Measurements from ENCODE around the gene HOXB5. TPM values are rescaled to one million over a fixed set of nuclear protein-coding genes. Genes with fewer than 3 reads are reported as not detected.
A peak's percentile ranks its signal among the peaks of the same experiment; 100 is the strongest.

HOXB5 gene
- total RNA-seq, 2 experiments from 2014 or later = not detected

DNA sequence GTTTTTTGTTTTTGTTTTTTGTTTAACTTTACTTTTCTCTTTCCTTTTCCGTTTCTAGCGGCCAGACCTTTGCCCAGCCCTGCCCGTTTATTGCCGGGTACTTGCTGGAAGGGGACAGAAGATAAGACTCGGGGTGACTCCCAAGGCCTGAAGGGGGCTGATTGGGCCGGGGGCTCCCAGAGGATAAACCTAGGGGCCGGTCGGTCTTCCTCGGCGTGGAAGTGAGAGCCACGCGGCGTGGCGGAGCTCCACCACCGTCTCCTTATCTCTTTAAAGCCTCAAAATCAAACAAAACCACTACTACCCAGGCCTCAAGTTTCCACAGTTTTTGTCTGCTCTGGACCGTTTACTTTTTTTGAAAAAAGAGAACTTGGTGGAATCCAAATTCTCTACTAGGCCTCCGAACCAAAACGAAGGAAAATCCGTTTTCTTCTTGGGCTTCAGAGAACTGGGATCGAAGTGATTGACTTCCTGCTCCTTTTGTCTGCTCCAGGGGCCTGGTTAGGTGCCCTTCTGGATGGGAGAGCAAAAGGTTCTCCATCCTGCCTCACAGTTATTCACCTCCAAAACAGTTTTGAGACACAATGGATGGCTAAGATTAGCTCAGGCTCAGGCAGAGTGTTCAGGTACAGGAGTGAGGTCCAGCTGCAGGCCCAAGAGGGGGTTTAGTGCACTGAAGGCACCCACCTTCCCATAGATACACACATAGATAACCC lies 41.1 kb upstream of the HOXB5 start:
- Mint-ChIP-seq H3K27ac (no peak overlapping the region), H3K27me3 (peaks cover 76% of the 10 kb centered on the region), H3K9me3 (no peaks in the 10 kb centered on the region), H3K4me3 (no peak overlapping the region), H3K36me3 (no peaks in the 10 kb centered on the region), H3K4me1 (ENCODE audit: low read depth) (peaks cover 3% of the 10 kb centered on the region)
- intact Hi-C loops (cut with micrococcal nuclease) = no loop called here
- no peak for DNase-seq
- ChIA-PET POLR2A (no interaction called here), CTCF (interaction anchor here (0.9 to 3.8 kb wide), 5 partner anchors 8 to 586 kb away, joined by 3 to 50 read pairs (median 3); partner anchors contain the start of genes HOXB5, HOXB9 and NFE2L1)

GRCh38 chr17:48633266-48633677 lies 39.7 kb upstream of the HOXB5 start:
- intact Hi-C loops (cut with micrococcal nuclease) = no loop called here
- CTCF ChIA-PET = interaction anchor here (2.0 kb wide), 1 partner anchor 12 kb away, joined by 6 read pairs; no protein-coding TSS in a partner anchor
- Mint-ChIP-seq H3K9me3 (no peaks in the 10 kb centered on the region), H3K36me3 (no peaks in the 10 kb centered on the region), H3K4me1 (ENCODE audit: low read depth) (peaks cover 3% of the 10 kb centered on the region), H3K4me3 (no peak overlapping the region), H3K27me3 (peaks cover 82% of the 10 kb centered on the region), H3K27ac (no peak overlapping the region)
- no peak for DNase-seq
- POLR2A ChIA-PET = no interaction called here

GRCh38 chr17:48632579-48633265 lies 39.1 kb upstream of the HOXB5 start:
- Mint-ChIP-seq H3K27me3 (peaks cover 82% of the 10 kb centered on the region), H3K27ac (no peak overlapping the region), H3K9me3 (no peaks in the 10 kb centered on the region), H3K36me3 (no peaks in the 10 kb centered on the region), H3K4me1 (ENCODE audit: low read depth) (peaks cover 3% of the 10 kb centered on the region), H3K4me3 (peak overlapping the region; percentile 7)
- no peak for DNase-seq
- intact Hi-C loops (cut with micrococcal nuclease) = no loop called here
- CTCF ChIA-PET = interaction anchor here (0.8 to 2.0 kb wide), 6 partner anchors 12 to 367 kb away, joined by 3 to 6 read pairs (median 4); no protein-coding TSS in a partner anchor
- POLR2A ChIA-PET = no interaction called here

DNA sequence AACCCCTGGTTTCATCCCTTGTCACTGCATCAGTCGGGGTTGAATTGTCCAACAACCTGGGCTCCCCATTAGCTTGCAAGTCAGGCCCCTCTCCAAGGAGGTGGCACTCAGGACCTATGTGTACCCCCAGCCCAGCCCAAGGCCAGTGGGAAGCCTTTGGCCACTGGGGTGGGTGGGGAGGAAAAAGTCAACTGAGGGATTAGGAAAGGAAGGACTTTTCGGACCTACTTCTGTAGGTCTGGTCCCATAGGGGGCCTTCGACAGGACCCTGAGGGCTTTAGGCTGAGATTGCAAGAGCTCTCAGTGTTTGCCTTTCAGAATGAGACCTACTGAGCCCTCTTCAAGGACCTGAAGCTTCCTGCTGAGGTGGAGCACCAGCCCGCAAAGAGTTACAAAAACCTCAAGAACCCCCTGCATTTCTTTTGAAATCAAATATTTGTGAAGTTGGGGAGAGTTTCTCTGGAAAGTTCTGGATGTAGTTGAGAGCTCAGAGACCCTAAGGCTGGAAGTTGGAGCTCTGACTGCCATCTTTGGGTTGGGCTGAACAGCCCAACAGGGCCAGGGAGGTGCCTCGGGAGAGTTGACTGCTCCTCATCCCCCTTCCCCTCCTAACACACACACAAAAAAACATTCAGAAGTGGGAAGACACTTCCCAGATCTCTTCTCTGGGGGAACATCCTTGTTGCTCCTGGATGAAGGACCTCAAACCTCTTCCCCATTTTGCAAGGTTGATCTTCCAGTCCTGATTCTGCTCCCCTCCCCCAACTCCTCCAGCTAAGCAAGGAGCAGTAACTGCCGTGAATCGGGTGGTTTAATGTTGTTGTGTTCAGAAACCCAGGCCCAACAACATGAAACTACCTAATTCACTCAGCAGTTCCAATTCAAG lies 38.4 kb upstream of the HOXB5 start:
- POLR2A ChIA-PET = no interaction called here
- no peak for DNase-seq
- Mint-ChIP-seq H3K4me3 (no peak overlapping the region), H3K36me3 (no peaks in the 10 kb centered on the region), H3K27me3 (peaks cover 82% of the 10 kb centered on the region), H3K4me1 (ENCODE audit: low read depth) (peaks cover 5% of the 10 kb centered on the region), H3K27ac (no peak overlapping the region), H3K9me3 (no peaks in the 10 kb centered on the region)
- intact Hi-C loops (cut with micrococcal nuclease) = no loop called here
- CTCF ChIA-PET = interaction anchor here (0.8 to 2.0 kb wide), 6 partner anchors 11 to 366 kb away, joined by 3 to 6 read pairs (median 4); no protein-coding TSS in a partner anchor

DNA sequence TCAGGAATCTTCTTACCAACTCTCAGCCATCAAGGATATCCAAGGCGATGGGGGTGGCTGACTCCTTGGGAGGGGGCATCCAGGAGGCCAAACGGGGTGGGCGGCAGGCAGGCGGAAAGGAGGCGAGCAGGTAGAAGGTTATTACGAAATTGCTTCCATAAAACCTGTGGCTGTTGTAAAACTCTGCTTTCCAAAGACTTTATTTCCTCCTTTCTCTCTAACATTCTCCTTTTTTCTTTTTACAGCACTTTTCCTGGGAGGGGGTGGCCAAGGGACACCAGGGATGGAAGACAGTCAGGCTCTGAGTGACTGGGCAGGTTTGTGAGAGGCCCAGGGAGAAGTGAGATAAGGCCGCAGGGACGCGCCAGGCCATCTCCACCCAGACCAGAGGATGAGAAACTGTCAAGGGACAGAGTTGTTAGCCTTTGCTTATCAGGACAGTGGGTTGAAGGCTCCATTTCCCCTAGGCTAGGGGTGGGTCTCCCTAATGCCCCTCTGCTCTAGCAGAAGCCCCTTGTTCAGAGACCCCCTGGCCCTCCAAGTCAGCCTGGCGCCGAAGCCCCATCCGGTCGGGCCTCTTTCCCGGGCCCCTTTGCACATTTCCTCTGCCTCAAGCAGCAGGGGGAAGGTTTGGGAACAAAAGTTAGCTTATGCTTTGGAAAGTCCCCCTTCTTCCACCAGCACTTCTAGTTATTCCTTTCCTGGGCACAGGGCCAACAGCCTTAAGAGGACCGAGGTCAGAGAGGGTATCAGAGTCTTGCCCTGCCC lies 37.5 kb upstream of the HOXB5 start:
- CTCF ChIA-PET = interaction anchor here (2.0 kb wide), 2 partner anchors 10 to 12 kb away, joined by 6 read pairs; no protein-coding TSS in a partner anchor
- Mint-ChIP-seq H3K4me1 (ENCODE audit: low read depth) (peaks cover 9% of the 10 kb centered on the region), H3K4me3 (no peak overlapping the region), H3K27me3 (peaks cover 81% of the 10 kb centered on the region), H3K27ac (no peak overlapping the region), H3K9me3 (no peaks in the 10 kb centered on the region), H3K36me3 (no peaks in the 10 kb centered on the region)
- intact Hi-C loops (cut with micrococcal nuclease) = no loop called here
- POLR2A ChIA-PET = no interaction called here
- DNase-seq = no peak

DNA sequence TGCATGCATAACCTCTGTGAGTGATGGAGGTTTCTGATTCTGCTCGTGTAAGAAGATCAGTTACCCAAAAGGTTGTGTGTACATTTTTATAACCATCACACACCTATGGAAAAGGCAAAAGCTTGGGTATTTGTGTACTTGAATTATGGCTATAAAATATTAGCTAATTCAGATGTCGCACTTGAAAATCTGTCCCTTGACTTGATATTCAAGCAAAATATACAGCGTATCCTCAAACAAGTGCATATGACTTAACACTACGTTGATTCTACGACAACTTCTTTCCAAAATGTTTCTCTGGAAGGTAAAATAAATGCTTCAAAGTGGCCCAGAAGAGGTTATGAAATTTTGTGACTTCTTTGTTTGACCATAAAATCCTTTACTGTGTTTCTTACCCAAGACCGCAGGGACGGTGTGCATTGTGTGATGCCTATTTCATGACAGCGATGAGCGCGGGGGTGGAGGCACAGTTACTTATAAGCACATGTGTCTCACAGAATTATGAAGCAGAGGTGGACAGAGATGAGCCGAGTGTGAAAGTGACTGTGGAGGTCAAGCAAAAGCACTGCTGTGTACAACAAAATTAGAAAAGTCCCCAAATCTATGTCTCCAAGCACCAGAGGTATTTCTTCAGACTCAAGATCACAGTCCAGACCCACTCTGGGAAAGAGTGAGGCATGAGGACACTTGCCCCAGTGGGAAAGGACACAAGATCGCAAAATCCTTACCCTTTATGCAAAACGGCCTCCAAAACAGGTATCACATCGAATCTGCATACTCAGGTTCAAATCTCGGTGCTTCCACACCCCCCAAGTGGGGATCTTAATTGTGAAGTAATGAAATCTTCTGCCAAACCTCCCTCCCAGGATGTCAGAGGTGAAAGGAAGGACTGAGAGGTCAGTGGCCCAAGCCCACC lies 36.7 kb upstream of the HOXB5 start:
- CTCF ChIA-PET = interaction anchor here (0.8 to 2.1 kb wide), 3 partner anchors 10 to 322 kb away, joined by 4 to 10 read pairs (median 4); no protein-coding TSS in a partner anchor
- no peak overlapping the region for H3K27ac Mint-ChIP-seq
- POLR2A ChIA-PET = no interaction called here
- H3K27me3 Mint-ChIP-seq = peaks cover 76% of the 10 kb centered on the region
- intact Hi-C loops (cut with micrococcal nuclease) = no loop called here
- H3K4me3 Mint-ChIP-seq = no peak overlapping the region
- peaks cover 11% of the 10 kb centered on the region for H3K4me1 Mint-ChIP-seq (ENCODE audit: low read depth)
- DNase-seq = no peak
- no peaks in the 10 kb centered on the region for H3K36me3 Mint-ChIP-seq
- H3K9me3 Mint-ChIP-seq = no peaks in the 10 kb centered on the region

DNA sequence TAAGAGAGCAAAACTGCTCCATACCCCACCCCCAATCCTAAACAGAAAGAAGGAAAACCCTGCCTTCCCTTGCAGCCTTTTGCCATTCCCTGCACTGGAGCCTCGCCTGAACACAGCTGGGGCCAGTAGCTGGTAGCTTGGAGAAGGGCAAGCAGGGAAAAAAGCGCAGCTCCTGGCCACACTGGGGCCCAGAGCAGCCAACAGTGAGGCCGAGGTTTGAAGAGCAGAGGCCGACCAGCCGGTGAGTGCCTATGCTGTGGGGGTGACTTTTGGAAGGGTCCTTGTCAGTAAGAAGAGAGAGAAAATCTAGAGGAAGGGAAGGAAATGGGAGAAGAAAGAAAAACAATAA lies 35.8 kb upstream of the HOXB5 start:
- intact Hi-C loops (cut with micrococcal nuclease) = no loop called here
- H3K27me3 Mint-ChIP-seq = peaks cover 71% of the 10 kb centered on the region
- POLR2A ChIA-PET = no interaction called here

DNA sequence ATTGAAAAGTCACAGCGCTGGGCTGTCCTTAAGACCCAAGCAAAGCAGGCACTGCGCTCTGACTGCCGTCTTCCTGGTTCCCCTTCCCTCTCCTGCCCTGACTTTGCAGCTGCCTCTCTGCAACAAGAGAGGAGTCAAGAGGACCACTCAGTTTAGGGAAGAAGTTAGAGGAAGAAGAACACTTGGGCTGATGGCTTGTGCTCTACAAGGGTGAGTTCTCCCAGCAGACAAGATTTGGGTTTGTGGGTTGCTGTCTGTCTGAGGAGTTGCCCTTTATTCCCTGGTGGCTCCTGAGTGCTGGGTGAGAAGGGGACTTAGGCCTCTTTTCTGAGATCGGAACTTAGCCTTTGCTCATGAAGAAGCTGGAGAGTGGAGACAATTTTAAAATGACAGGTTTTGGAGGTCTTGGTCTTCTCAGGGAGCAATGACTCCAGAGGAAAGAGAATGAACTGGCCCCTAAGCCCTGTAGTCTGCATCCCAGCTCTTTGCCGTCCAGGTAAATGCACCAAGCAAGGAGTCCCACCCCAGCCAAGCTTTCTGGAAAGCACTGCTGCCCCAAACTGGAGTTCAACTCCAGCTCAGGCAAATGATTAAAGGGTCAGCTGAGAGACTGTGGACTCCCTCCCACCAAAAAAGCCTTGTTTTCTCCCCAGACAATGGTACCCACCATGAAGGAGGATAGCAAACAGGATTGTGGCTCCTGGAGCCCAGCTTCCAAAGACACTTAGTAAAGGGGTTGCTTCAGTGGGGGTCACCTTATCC lies 35.3 kb upstream of the HOXB5 start:
- DNase-seq = no peak
- H3K9me3 Mint-ChIP-seq = no peaks in the 10 kb centered on the region
- H3K4me1 Mint-ChIP-seq (ENCODE audit: low read depth) = peaks cover 11% of the 10 kb centered on the region
- H3K36me3 Mint-ChIP-seq = no peaks in the 10 kb centered on the region
- H3K27me3 Mint-ChIP-seq = peaks cover 73% of the 10 kb centered on the region
- intact Hi-C loops (cut with micrococcal nuclease) = no loop called here
- POLR2A ChIA-PET = no interaction called here
- H3K27ac Mint-ChIP-seq = no peak overlapping the region
- H3K4me3 Mint-ChIP-seq = no peak overlapping the region
- CTCF ChIA-PET = interaction anchor here (0.8 to 4.5 kb wide), 5 partner anchors 7 to 320 kb away, joined by 4 to 50 read pairs (median 6); no protein-coding TSS in a partner anchor

More for the DNA sequence above, 35.8 kb upstream of the HOXB5 start:
- no peak overlapping the region for H3K27ac Mint-ChIP-seq
- no peak for DNase-seq
- CTCF ChIA-PET = interaction anchor here (0.8 to 2.1 kb wide), 4 partner anchors 11 to 321 kb away, joined by 4 to 10 read pairs (median 5); no protein-coding TSS in a partner anchor
- peaks cover 11% of the 10 kb centered on the region for H3K4me1 Mint-ChIP-seq (ENCODE audit: low read depth)
- no peaks in the 10 kb centered on the region for H3K36me3 Mint-ChIP-seq
- H3K4me3 Mint-ChIP-seq = no peak overlapping the region
- no peaks in the 10 kb centered on the region for H3K9me3 Mint-ChIP-seq

GRCh38 chr17:48627623-48628521 lies 34.3 kb upstream of the HOXB5 start:
- no peak overlapping the region for H3K27ac Mint-ChIP-seq
- no peaks in the 10 kb centered on the region for H3K9me3 Mint-ChIP-seq
- H3K27me3 Mint-ChIP-seq = peaks cover 73% of the 10 kb centered on the region
- intact Hi-C loops (cut with micrococcal nuclease) = no loop called here
- DNase-seq = no peak
- no peaks in the 10 kb centered on the region for H3K36me3 Mint-ChIP-seq
- CTCF ChIA-PET = interaction anchor here (1.1 to 4.5 kb wide), 3 partner anchors 8 to 9 kb away, joined by 5 to 50 read pairs (median 10); no protein-coding TSS in a partner anchor
- no peak overlapping the region for H3K4me3 Mint-ChIP-seq
- POLR2A ChIA-PET = no interaction called here
- H3K4me1 Mint-ChIP-seq (ENCODE audit: low read depth) = peaks cover 10% of the 10 kb centered on the region

Data from activated CD4-positive, alpha-beta memory T cell treated with anti-CD3 and anti-CD28 coated beads for 36 hours (primary cell).